Choroid plexus epithelial cell (primary cell): ENCODE results near the gene DDB1.

Source experiments
- DNase-seq: peaks from one replicate; pipeline ENCODE4 v3.0.0-alpha.2; 2010; ENCODE audit warnings: low read depth
- H3K4me3 ChIP-seq: 2 replicates; pipeline ENCODE4 v1.5.1; 2011; ENCODE audit warnings: low read depth, mild to moderate bottlenecking, control low read depth, low read length, moderate library complexity
- CTCF ChIP-seq: conservative IDR thresholded peaks from 2 replicates; pipeline ENCODE4 v1.5.1; 2011; ENCODE audit warnings: low read depth, mild to moderate bottlenecking, control low read depth, inconsistent platforms, low read length, moderate library complexity

Gene DDB1

DNA sequence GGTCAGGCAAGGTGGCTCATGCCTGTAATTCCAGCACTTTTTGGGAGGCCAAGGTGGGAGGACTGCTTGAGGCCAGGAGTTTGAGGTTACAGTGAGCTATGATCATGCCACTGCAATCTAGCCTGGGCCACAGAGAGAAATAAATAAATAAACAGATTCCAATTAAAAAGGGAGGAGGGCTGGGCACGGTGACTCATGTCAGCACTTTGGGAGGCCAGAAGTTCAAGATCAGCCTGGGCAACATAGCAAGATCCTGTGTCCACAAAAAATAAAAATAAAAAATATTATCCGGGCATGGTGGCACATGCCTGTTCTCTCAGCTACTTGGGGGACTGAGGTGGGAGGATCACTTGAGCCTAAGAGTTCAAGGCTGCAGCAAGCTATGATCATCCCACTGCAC, 21.3 kb upstream of the DDB1 start:
- no peak for TF ChIP-seq CTCF
- DNase-seq, result no peak
- no peak overlapping the region for H3K4me3 ChIP-seq

- no peak for DNase-seq
- H3K4me3 ChIP-seq, result no peak overlapping the region
- TF ChIP-seq CTCF, result no peak
These were observed 20.5 kb upstream of the DDB1 start for GRCh38 chr11:61353131-61354067.

DNA sequence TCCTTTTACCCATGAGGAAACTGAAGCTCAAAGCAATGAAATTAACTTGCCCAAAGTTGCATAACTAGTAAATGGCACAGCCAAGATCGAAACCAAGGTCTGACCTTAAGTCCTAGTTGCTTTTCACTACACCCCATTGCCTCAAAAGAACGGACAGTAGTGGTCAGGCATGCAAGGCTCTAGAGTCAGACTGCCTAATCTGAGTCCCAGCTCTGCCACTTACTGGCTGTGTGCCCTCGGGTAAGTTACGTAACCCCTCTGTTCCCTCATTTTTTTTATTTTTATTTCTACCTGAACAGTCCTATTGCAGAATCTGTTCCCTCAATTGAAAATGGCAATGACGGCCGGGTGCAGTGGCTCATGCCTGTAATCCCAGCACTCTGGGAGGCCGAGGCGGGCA, 19.1 kb upstream of the DDB1 start:
- TF ChIP-seq CTCF, result no peak
- H3K4me3 ChIP-seq, result no peak overlapping the region
- DNase-seq, result no peak

GRCh38 chr11:61350803-61351202, 17.9 kb upstream of the DDB1 start:
- H3K4me3 ChIP-seq, result no peak overlapping the region
- TF ChIP-seq CTCF, result no peak
- DNase-seq, result no peak

- TF ChIP-seq CTCF, result no peak
- H3K4me3 ChIP-seq, result no peak overlapping the region
- DNase-seq, result no peak
These were observed 17.4 kb upstream of the DDB1 start for GRCh38 chr11:61350336-61350735.

DNA sequence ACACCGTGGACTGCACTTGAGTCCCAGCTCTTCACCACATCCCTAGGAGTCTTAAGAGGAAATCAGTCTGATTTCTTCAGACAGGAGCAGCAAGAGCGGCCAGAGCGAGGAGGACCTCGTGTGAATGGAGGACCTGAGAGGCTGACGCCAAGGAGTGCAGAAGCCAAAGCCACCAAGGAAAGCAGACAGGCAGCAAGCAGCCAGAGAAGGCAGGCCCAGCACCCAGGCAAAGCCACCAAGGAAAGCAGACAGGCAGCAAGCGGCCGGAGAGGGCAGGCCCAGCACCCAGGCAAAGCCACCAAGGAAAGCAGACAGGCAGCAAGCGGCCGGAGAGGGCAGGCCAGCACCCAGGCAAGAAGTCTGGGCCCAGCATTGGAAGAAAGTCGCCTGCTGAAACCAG, 17.0 kb upstream of the DDB1 start:
- no peak for DNase-seq
- TF ChIP-seq CTCF, result no peak
- H3K4me3 ChIP-seq, result no peak overlapping the region
